HG03280 (cell line): Measurements from ENCODE around the gene CERS6.
"Not testable (repeated sequence)": the region's sequence is repeated elsewhere in the genome, so short reads cannot be mapped to it uniquely, and the experiment has no call there.

ENCODE experiments used
- ATAC-seq: cut with Tn5 transposase; IDR thresholded peaks from one replicate; pipeline ENCODE4 v1.9.1; 2021; ENCODE audit warnings: mild to moderate bottlenecking, moderate library complexity; ENCODE audit not compliant: unreplicated experiment

The CERS6 gene

DNA sequence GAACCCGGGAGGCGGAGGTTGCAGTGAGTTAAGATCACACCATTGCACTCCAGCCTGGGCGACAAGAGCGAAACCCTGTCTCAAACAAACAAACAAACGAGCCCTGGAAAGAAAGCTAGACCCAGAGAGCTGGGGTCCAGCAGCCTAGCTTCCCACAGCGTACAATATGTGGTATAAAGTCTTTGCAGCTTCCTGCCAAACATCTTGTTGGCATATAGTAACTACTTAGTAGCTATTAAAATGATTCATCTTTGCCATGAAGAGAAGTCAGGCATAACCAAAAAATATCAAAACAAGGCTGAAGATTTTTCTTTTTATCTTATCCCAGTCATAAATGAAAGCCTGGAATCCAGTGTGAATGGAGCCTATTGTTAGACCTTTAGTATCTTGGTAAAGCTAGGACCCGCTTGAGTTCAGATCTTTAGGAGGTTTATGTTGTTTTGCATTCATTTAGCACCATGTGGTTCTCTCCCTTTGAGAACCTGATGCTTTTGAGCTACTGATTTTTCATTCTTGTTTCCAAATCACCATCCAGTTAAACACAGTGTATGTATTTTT is 206.7 kb downstream of the CERS6 start:
- no peak for ATAC-seq

DNA sequence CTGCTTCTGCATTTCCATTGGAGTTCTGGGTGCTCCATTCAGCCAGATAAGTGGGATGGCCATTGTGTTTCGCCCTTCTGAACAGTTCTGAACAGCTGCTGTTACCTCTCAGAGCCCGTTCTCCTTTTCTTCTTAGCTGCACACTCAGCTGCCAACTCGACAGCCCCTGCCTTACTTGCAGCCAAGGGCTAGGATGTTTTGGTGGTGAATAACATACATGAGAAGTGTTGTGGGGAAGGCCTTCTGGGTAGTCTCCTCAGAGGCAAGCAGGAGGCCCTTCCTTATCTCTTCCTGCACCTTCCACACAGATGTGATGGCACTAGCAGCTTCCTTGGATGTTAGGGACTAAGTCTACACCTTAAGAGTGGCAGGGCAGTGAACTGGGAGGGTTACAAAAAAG is 207.9 kb downstream of the CERS6 start:
- ATAC-seq, result no peak

- not testable (repeated sequence) for ATAC-seq
Measured at GRCh38 chr2:168664715-168665114, 208.6 kb downstream of the CERS6 start.

DNA sequence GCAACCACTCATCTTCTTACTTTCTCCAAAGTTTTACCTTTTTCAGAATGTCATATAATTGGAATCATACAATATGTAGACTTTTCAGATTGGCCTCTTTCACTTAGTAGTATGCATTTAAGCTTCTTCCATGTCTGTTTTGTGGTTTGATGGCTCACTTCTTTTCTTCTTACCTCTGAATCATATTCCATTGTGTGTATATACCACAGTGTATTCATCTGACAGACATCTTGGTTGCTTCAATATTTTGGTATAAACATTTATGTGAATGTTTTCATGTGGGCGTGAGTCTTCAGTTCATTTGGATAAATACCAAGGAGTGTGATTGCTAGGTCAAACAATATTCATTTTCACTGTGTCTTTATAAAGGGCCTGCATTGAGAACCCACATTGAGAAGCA is 210.3 kb downstream of the CERS6 start:
- ATAC-seq, result no peak

- no peak for ATAC-seq
Measured at GRCh38 chr2:168667156-168667555, 211.1 kb downstream of the CERS6 start.

DNA sequence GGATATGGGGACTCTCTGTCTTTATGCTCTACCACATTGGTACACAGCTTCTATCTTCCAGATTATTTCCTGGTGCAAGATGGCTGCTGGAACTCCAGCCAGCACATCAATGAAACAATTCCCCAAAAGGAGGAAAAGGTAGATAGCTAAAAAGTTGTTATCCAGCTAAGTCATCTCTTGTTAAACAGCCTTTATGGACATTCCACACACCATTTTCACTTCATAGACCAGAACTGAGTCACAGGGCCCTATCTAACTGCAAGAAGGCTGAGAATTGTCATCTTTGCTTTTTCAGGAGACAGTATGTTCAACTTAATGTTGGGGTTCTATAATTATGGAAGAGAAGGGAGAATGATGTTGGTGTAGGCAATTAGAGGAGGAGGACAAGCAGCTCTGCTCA is 213.1 kb downstream of the CERS6 start:
- no peak for ATAC-seq

DNA sequence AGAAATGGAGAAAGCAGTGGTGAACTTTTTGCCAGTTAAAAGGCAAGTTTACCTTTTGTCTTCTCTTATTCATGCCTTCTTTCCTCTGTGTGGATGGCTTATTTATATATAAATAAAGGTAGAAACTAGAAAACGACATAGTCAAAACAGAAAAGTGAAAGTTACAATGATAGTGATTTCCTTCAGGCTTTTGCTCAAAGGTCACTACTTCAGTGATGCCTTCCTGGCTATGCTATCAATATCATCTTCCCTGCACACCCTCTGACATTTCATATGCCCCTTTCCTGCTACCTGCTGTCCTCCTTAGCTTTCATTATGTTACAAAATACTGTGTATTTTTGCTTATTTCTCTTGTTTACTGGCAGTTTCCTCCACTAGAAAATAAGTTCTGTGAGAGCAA is 214.4 kb downstream of the CERS6 start:
- ATAC-seq, result no peak

DNA sequence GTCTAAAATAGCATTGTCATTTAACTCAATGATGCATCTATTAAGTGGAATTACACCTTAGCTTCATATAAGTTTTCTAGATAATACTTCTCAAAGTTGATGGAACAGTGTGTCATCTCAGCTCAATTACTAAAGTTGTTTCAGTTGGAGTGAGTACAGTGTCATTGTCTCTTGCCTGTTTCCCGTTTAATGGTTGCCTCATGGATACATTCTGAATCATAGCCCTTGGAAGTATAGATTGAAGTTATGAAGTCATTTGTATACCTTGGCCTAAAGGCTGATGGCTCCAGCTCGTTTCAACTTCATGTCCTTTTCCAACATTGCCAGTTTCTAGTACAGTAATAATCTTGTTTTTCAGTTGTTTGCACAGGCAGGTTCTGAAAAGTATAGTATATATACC is 215.9 kb downstream of the CERS6 start:
- no peak for ATAC-seq

DNA sequence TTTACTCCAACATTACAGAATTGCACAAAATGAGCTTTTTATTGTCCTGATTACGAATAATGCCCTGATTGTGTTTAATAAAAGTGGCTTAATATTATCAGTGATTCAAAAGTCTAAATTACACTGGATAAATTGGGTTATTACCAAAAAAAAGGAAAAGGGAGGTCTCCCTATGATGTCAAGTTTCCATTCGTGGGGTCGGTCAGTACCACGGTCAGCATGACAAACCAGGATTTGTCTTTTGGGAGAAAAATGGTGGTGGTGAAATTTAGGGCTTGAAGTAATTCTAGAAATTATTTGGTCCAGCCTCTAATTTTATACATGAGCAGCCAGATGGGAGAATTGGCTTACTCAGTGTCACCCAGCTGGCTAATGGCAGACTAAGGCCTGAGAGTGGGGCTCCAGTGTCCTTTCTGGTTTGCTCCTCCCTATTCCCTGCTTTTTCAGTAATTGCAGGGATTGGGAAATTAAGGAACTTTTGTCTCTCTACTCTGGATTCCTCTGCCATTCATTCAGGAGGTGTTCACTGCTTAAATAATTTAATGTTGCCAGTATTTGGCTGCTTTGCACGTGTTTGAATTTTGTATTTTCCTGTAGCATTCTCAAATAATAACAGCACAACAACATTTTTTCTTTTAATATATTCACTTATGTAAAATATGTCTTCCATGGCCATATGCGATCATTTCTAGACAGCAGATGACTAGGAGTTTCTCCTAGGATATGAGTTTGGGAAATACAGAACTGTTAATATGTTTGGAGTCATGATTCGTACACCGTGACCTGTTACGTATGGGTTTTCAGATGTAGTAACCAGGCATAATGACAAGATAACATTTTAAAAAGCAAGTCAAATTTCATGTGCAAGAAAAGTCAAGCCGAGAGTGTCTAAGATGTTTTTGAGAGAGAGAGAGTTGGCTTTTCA is 217.5 kb downstream of the CERS6 start:
- ATAC-seq, result no peak

DNA sequence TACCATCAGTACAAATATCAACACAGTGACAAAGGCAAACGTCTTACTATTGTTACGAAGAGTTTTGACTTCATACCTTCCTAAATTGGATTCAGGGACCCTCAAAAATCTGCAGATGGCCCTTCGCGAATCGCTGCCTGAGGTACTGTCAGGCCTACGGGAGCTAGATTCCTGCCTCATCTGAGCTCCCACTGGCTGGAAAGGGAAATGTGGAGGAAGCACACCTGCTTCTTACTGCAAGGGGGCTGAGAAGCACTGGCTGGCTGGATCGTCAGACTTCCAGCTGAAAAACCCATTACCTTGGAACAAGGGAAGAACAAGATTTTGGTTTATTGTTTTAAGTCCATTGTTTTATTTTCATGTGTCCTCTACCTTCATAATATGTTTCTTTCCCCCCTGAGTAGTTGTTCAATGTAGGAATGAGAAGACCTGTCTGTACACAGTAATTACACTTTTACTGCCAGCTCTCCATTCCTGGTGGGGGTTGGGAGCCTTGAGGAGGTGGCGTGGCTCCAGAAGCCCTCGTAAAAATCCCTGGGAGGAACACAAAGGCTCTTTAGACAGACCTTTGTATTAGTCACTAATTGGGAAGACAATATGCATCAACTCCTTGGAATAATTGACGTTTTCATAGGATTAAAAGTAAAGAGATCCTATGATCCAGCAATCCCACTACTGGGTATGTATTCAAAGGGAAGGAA is 222.2 kb downstream of the CERS6 start:
- ATAC-seq, result no peak

- no peak for ATAC-seq
Measured at GRCh38 chr2:168679081-168679480, 223.0 kb downstream of the CERS6 start.

DNA sequence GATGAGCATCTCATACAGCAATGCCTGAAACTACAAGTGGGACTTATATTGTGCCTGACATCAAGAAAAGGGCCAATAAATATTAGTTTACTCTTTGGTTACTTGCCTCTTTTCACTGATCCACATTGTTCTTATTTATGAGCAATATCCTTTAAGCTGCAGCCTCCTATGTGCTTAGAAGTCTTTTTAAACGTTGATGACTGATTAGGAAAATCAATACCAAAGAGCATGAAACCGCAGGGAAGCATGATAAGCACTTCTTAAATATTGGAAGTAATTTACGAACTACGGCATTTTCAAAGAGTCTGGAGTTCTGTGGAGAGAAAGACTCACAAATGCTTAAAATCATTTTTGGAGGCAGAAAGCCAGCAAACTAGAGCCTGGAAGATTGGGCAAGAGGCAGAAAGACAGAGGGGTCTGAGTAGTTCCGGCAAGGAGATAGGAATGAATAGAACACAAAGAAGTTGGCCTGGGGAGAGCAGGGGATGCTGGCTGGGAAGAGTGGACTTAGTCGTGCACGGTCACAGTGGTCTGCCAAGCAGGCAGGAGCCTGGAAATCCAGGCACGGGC is 223.8 kb downstream of the CERS6 start:
- no peak for ATAC-seq

DNA sequence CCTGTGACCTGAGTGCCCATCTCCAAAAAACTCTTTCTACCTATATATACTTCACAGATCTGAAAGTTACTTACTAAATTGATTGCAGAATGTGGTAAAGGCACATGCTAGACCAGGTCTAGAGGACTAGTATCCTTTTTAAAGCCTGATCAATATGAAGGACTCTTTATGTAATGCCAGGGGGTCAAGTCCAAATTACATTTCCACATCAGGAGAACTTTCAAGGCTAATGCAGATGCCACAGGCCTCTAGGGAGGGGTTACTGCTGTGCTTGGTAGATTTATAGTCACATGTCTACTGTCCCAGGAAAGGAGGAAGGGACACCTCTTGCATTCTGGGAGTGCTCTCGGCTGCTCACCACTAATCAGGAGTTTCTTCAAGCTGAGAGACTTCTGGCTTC is 227.9 kb downstream of the CERS6 start:
- ATAC-seq, result no peak

GRCh38 chr2:168684921-168685599 is 229.0 kb downstream of the CERS6 start:
- no peak for ATAC-seq

- no peak for ATAC-seq
Measured at GRCh38 chr2:168685600-168686451, 229.8 kb downstream of the CERS6 start.

DNA sequence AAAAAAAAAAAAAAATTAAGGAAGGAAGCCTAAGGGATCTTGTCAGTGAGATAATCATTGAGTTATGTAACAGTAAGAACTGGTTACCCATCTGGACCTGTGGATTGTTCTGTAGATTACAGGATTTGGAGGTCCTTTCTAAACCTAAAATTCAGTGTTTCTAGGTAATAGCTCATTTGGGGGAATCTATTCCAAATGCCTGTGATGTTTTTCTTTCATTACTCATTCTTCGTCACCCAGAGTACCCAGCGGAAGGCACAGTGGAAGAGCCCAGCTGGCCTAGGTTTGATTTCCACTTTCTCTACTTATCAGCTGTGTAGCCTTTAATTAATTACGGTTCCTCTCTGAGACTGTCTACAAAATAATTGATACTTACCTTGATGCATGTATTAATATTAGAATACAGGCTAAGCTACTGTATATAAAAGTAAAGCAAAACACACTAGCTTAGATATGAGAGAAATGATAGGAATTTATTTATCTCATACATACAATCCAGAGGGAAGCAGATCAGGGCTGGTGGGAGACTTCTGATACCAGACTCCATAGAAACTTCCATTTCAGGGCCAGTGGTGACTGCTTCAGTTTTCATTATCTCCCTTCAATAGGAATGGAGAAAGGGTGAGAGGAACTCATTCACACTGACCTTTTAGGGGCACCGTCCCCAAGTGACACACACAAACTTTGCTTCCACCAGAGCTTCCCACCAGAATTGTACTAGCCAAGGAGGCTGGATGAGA is 230.6 kb downstream of the CERS6 start:
- ATAC-seq, result no peak

- no peak for ATAC-seq
Measured at GRCh38 chr2:168687314-168687713, 231.2 kb downstream of the CERS6 start.

DNA sequence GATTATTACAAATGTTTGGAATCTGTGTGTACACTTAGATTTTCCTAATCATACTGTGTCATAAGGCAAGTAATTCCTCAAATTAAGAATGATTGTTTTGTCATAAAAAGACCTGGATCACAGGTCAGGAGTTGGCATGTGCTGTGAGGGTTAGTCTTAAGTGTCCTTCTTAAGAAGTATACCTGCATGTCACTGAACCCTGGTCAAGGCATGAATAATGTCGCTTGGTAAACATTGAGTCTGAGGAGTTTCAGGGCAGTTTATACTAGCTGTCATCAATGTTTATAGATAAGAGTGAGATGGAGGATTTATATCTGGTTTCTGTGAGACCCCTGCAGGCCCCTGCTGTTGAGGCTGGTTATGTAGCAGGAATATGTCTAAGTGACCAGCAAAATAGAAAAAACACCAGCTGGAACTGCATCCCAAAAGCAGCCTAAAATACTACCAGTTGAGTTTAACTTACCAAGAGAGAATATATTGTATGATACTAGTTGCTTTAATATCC is 234.4 kb downstream of the CERS6 start:
- no peak for ATAC-seq

DNA sequence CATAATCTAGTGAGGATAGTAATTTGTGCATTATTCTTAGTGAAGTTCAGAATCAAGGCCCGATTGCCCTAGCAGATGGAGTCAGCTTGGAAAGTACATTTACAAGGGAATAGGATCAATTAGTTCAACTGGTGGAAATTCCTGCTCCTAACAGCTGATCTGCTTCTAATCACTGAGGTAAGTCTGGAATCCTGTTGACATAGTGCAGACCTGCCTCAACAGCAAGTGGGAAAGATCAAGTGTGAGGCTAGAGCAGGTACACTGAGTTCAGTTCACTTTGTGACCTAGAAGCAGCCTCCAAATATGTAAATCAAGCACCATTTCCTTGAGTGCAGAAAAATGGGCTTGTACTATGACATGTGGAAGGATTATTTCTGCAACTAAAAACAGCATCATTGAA is 235.1 kb downstream of the CERS6 start:
- no peak for ATAC-seq
